Measurements from ENCODE around the gene SLC25A26. TPM values are rescaled to one million over a fixed set of nuclear protein-coding genes. Genes with fewer than 3 reads are reported as not detected.
A peak's percentile ranks its signal among the peaks of the same experiment; 100 is the strongest.
"Not testable (repeated sequence)": the region's sequence is repeated elsewhere in the genome, so short reads cannot be mapped to it uniquely, and the experiment has no call there.

Gene SLC25A26
- total RNA-seq, 1 experiment from 2014 or later = 23.8 TPM

DNA sequence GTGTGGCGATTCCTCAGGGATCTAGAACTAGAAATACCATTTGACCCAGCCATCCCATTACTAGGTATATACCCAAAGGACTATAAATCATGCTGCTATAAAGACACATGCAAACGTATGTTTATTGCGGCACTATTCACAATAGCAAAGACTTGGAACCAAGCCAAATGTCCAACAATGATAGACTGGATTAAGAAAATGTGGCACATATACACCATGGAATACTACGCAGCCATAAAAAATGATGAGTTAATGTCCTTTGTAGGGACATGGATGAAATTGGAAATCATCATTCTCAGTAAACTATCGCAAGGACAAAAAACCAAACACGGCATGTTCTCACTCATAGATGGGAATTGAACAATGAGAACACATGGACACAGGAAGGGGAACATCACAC is 54.0 kb downstream of the SLC25A26 start:
- CTCF ChIA-PET; BruUV-seq (replicated peaks); H2AFZ ChIP-seq (ENCODE audit: low read depth, low read length, poor library complexity, severe bottlenecking); H3K4me1 ChIP-seq (ENCODE audit: control insufficient read depth in 1 of 2, insufficient read depth in 2 of 2, low read length in 2 of 2); H3K27me3 ChIP-seq (ENCODE audit: insufficient read depth, low read length); H3K9ac ChIP-seq (ENCODE audit: low read length); H3K9me3 ChIP-seq (ENCODE audit: control insufficient read depth in 1 of 2, insufficient read depth in 1 of 2, low read depth in 1 of 2, low read length in 2 of 2); H3K4me3 ChIP-seq (replicated peaks in 1 of 2; ENCODE audit: low read depth in 1 of 2, low read length in 2 of 2); ATAC-seq; DNase-seq (ENCODE audit: low read depth, low spot score); H4K20me1 ChIP-seq (ENCODE audit: insufficient read depth); H3K4me2 ChIP-seq (ENCODE audit: low read length); H3K27ac ChIP-seq (ENCODE audit: low read depth, low read length); H3K36me3 ChIP-seq (ENCODE audit: control insufficient read depth in 1 of 2, insufficient read depth in 2 of 2, low read length in 2 of 2); H3K79me2 ChIP-seq (ENCODE audit: insufficient read depth, low read length); POLR2A ChIA-PET; RAD21 ChIA-PET (ENCODE audit: low non-redundant PET in 1 of 2, low total read pairs in 2 of 2, uncharacterized antibody in 2 of 2, unreplicated experiment in 2 of 2); H3K9me2 ChIP-seq (ENCODE audit: insufficient read depth): not testable (repeated sequence)
- intact Hi-C loops (cut with micrococcal nuclease) = loop anchor here (5.0 kb wide), 1 partner anchor 97 kb away; no protein-coding TSS in a partner anchor

DNA sequence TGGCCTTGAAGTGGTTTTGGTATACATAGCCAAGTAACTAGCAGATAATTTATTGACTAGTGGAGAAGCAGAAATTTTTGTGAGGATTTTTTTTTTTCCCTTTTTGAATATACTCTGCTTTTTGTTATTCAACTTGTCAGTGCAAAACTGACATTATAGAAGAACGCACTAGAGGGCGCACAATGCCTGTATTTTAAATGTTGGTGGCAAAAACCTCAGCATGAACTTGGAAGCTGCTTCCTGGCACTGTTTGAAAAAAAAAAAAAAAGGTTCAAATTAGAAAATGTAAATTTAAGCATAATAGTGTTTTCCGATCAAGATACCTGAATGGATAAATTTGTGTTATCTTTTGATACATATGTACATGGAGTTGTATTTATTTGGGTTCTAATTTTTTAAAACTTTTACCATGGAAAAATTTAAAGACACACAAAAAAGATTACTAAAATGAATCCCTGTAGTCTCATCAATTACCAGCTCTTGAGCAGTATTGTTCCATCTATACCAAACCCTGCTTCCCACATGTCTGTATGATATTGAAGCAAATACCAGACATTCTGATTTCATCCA is 56.0 kb downstream of the SLC25A26 start:
- RAD21 ChIA-PET (ENCODE audit: low non-redundant PET in 1 of 2, low total read pairs in 2 of 2, uncharacterized antibody in 2 of 2, unreplicated experiment in 2 of 2) = interaction anchor here in 1 of 2 experiments (0.7 to 1.0 kb wide), 3 partner anchors 131 to 545 kb away, joined by 3 to 5 read pairs (median 3); no protein-coding TSS in a partner anchor

More for the DNA sequence above, 56.0 kb downstream of the SLC25A26 start:
- H3K79me2 ChIP-seq (ENCODE audit: insufficient read depth, low read length) = no peaks in the 10 kb centered on the region
- H3K4me3 ChIP-seq (replicated peaks in 1 of 2; ENCODE audit: low read depth in 1 of 2, low read length in 2 of 2) = no peak overlapping the region
- no peaks in the 10 kb centered on the region for H3K4me1 ChIP-seq (ENCODE audit: control insufficient read depth in 1 of 2, insufficient read depth in 2 of 2, low read length in 2 of 2)
- no peaks in the 10 kb centered on the region for H3K9me2 ChIP-seq (ENCODE audit: insufficient read depth)
- no peak overlapping the region for H2AFZ ChIP-seq (ENCODE audit: low read depth, low read length, poor library complexity, severe bottlenecking)
- no peak overlapping the region for H3K4me2 ChIP-seq (ENCODE audit: low read length)
- H3K9ac ChIP-seq (ENCODE audit: low read length) = no peak overlapping the region
- intact Hi-C loops (cut with micrococcal nuclease) = loop anchor here (1.0 to 5.0 kb wide), 3 partner anchors 96 to 546 kb away; no protein-coding TSS in a partner anchor
- no peak overlapping the region for H3K27ac ChIP-seq (ENCODE audit: low read depth, low read length)
- BruUV-seq (replicated peaks) = no TSS peak
- ChIA-PET POLR2A (no interaction called here), CTCF (interaction anchor here (0.8 to 3.8 kb wide), 9 partner anchors 23 to 562 kb away, joined by 3 to 36 read pairs (median 4); no protein-coding TSS in a partner anchor)
- no peaks in the 10 kb centered on the region; the same call in 1 of the 2 replicates for H4K20me1 ChIP-seq (ENCODE audit: insufficient read depth)
- no peaks in the 10 kb centered on the region for H3K9me3 ChIP-seq (ENCODE audit: control insufficient read depth in 1 of 2, insufficient read depth in 1 of 2, low read depth in 1 of 2, low read length in 2 of 2)
- ATAC-seq = peak; percentile 62
- H3K36me3 ChIP-seq (ENCODE audit: control insufficient read depth in 1 of 2, insufficient read depth in 2 of 2, low read length in 2 of 2) = no peaks in the 10 kb centered on the region
- TF ChIP-seq RAD21 (IDR thresholded peaks at IDR 0.05; ENCODE audit: low read depth) (peak; percentile 73), SP1 (IDR thresholded peaks at IDR 0.05; ENCODE audit: low read depth) (no peak), SIN3A (IDR thresholded peaks at IDR 0.05; ENCODE audit: low read depth) (no peak)
- TF ChIP-seq, protein P1, sequence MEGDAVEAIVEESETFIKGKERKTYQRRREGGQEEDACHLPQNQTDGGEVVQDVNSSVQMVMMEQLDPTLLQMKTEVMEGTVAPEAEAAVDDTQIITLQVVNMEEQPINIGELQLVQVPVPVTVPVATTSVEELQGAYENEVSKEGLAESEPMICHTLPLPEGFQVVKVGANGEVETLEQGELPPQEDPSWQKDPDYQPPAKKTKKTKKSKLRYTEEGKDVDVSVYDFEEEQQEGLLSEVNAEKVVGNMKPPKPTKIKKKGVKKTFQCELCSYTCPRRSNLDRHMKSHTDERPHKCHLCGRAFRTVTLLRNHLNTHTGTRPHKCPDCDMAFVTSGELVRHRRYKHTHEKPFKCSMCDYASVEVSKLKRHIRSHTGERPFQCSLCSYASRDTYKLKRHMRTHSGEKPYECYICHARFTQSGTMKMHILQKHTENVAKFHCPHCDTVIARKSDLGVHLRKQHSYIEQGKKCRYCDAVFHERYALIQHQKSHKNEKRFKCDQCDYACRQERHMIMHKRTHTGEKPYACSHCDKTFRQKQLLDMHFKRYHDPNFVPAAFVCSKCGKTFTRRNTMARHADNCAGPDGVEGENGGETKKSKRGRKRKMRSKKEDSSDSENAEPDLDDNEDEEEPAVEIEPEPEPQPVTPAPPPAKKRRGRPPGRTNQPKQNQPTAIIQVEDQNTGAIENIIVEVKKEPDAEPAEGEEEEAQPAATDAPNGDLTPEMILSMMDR (IDR thresholded peaks at IDR 0.05 in 2 of 3, conservative IDR thresholded peaks at IDR 0.05 in 1 of 3; ENCODE audit: borderline replicate concordance in 1 of 3, insufficient read depth in 1 of 3, low read depth in 2 of 3, low read length in 2 of 3) = peak; percentile 60 to 73 (median 62); a peak in 5 of 6 replicates
- no peaks in the 10 kb centered on the region for H3K27me3 ChIP-seq (ENCODE audit: insufficient read depth, low read length)
- peak; percentile 55 for DNase-seq (ENCODE audit: low read depth, low spot score)

All from HCT116 (cell line).